GM10248 (cell line): Measurements from ENCODE around the gene DTD1.
"Not testable (repeated sequence)": the region's sequence is repeated elsewhere in the genome, so short reads cannot be mapped to it uniquely, and the experiment has no call there.

Experiments
- CTCF ChIA-PET: fragments of 300-600 bp; sonication (Branson Sonifier 250); formaldehyde crosslinking; extraction: SDS; loops from one replicate; lab custom pipeline; 2021; ENCODE audit warnings: antibody characterized with exemption; lab: Yijun Ruan, JAX
- POLR2A ChIA-PET: fragments of 350-650 bp; sonication (Branson Sonifier 250); formaldehyde crosslinking; extraction: SDS; loops from one replicate; lab custom pipeline; 2020; ENCODE audit warnings: antibody characterized with exemption; lab: Yijun Ruan, JAX
- DNase-seq: peaks from one replicate; pipeline ENCODE4 v3.0.0; 2012; ENCODE audit errors: extremely low spot score
- TF ChIP-seq, protein P1 (sequence below): IDR thresholded peaks from 2 replicates; pipeline ENCODE4 v1.5.1; 2012; ENCODE audit warnings: mild to moderate bottlenecking, low read depth; ENCODE audit errors: extremely low read depth, missing control alignments, control extremely low read depth

Gene DTD1

GRCh38 chr20:18774207-18774606, 186.4 kb downstream of the DTD1 start:
- ChIA-PET POLR2A (no interaction called here), CTCF (no interaction called here)
- TF ChIP-seq, protein P1, sequence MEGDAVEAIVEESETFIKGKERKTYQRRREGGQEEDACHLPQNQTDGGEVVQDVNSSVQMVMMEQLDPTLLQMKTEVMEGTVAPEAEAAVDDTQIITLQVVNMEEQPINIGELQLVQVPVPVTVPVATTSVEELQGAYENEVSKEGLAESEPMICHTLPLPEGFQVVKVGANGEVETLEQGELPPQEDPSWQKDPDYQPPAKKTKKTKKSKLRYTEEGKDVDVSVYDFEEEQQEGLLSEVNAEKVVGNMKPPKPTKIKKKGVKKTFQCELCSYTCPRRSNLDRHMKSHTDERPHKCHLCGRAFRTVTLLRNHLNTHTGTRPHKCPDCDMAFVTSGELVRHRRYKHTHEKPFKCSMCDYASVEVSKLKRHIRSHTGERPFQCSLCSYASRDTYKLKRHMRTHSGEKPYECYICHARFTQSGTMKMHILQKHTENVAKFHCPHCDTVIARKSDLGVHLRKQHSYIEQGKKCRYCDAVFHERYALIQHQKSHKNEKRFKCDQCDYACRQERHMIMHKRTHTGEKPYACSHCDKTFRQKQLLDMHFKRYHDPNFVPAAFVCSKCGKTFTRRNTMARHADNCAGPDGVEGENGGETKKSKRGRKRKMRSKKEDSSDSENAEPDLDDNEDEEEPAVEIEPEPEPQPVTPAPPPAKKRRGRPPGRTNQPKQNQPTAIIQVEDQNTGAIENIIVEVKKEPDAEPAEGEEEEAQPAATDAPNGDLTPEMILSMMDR = no peak
- no peak for DNase-seq

DNA sequence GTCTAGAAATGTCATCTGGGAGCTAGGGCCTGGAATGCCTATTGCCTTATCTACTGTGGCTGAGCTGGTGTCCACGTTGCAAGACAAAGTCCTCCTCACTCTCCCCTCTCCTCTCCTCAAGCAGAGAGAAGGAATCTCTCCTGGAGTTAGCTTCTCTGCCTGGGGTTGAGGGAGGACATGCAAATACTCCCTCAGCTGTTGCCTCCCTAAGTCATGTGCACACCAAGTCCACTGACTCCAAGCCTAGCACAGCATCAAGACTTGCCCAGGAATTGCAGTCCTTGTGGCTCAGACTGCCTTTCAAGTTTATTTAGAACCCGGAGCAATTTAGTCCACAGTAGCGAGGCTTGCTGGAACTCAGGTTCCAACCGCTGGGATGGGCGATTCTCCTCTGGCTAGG, 187.8 kb downstream of the DTD1 start:
- TF ChIP-seq, protein P1 = no peak
- POLR2A ChIA-PET = no interaction called here
- CTCF ChIA-PET = no interaction called here
- DNase-seq = no peak

GRCh38 chr20:18778690-18779392, 191.0 kb downstream of the DTD1 start:
- DNase-seq = no peak
- POLR2A ChIA-PET = no interaction called here
- CTCF ChIA-PET = no interaction called here
- TF ChIP-seq, protein P1 = no peak

GRCh38 chr20:18780385-18781130, 192.7 kb downstream of the DTD1 start:
- ChIA-PET POLR2A (no interaction called here), CTCF (no interaction called here)
- DNase-seq = no peak
- TF ChIP-seq, protein P1 = no peak

- ChIA-PET POLR2A (no interaction called here), CTCF (no interaction called here)
- DNase-seq = no peak
- TF ChIP-seq, protein P1 = no peak
These were observed 193.7 kb downstream of the DTD1 start for GRCh38 chr20:18781509-18781908.

- TF ChIP-seq, protein P1 = no peak
- CTCF ChIA-PET = no interaction called here
- no peak for DNase-seq
- POLR2A ChIA-PET = no interaction called here
These were observed 195.6 kb downstream of the DTD1 start for GRCh38 chr20:18783385-18783959.

DNA sequence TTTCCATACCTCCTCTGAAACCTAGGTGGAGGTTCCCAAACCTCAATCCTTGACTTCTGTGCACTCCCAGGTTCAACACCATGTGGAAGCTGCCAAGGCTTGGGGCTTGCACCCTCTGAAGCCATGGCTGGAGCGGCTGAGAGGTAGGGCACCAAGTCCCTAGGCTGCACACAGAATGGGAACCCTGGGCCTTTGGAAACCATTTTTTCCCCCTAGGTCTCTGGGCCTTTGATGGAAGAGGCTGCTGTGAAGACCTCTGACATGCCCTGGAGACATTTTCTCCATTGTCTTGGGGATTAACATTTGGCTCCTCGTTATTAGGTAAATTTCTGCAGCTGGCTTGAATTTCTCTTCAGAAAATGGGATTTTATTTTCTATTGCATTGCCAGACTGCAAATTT, 199.2 kb downstream of the DTD1 start:
- CTCF ChIA-PET, DNase-seq, POLR2A ChIA-PET: not testable (repeated sequence)
